ENCODE results near the gene AXIN1.

AXIN1 gene

DNA sequence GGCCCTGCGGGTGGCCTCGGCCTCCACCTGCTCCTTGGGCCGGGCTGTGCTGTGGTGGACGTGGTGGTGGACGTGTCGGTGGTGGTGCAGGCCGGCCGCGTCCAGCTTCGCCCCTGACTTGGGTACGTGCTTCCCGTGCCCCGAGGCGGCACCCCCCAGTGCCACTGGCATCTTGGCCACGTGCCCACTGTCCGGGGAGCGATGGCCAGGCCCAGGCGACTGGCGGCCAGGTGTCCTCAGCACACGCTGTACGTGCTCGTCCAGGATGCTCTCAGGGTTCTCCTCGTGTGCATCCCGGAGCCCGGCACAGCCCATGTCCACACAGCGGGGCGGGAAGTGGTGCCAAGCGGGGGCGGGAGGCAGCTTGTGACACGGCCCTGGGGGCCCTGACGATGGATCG, 54.7 kb downstream of the AXIN1 start:
- no peak for DNase-seq

DNA sequence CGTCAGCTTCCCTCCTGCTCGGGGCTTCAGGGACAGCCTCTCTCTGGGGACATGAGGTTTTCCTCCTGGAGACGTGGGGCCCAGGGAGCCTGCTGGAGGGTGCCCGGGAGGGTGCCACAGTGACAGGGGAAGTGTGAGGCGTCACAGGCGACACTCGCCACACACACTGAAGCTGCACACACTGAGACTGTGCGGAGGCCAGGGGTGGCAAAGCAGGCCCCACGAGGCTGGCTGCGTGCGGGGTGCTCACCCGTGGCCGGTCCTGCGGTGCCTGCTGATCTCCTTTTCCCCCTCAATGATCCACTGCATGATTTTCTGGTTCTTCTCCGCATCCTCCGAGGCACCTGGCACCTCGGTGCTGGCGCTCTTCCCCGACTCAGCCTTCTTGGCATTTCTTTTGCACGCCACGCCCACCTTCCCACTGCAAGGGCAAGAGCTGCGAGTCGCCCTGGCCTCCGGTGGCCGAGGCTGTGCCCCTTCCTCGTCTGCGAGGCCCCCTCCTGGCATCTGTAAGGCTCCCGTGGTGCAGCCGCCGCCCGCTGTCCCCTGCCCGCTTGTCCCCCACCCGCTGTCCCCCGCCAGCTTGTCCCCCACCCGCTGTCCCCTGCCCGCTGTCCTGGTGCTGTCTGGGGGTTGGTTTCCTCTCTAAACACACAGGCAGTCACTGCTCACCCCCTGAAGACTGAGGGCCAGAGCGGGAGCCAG, 55.6 kb downstream of the AXIN1 start:
- DNase-seq = no peak

DNA sequence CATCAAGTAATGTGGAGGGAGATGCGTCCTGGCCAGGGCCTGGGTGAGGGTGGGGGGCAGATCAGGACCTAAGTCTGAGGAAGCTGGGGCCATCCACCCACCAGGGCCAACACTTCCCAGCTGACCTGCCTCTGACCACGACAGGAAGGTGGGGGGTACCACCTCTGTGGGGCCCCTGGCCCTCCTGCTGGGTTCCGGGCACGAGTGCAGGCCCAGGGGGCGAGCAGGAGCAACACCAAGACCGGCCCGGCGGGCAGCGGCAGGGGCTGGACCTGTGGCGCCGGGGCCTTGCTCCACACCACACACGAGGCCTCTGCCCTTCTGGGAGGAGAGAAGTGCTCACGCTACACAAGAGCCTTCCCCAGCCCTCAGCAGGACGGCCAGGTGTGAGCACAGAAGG, 56.2 kb downstream of the AXIN1 start:
- DNase-seq = no peak

GRCh38 chr16:293043-293775, 59.3 kb downstream of the AXIN1 start:
- DNase-seq = no peak

DNA sequence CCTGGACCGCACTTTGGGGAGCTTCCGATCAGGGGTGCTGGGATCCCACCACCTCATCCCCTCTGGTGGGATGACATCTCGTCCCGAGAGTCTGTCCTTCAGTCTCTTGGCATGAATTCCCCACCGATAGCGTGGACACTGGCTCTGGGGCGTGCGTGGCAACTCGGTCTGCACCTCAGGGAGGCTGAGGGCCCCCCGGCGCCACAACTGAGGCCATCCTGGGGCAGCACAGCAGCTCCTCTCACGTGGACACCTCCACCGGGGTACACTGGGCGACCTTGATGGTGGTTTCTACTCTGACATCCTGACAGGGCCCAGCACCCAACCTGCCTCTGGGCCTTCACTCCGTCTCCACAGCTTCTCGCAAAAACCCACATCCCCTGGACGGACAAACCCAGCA, 61.0 kb downstream of the AXIN1 start:
- no peak for DNase-seq

- no peak for DNase-seq
Observed at GRCh38 chr16:290681-291405, 61.7 kb downstream of the AXIN1 start.

GRCh38 chr16:290015-290680, 62.4 kb downstream of the AXIN1 start:
- DNase-seq = no peak

- DNase-seq = no peak
Observed at GRCh38 chr16:289395-289997, 63.0 kb downstream of the AXIN1 start.

GRCh38 chr16:287981-288920, 64.3 kb downstream of the AXIN1 start:
- DNase-seq = no peak

DNA sequence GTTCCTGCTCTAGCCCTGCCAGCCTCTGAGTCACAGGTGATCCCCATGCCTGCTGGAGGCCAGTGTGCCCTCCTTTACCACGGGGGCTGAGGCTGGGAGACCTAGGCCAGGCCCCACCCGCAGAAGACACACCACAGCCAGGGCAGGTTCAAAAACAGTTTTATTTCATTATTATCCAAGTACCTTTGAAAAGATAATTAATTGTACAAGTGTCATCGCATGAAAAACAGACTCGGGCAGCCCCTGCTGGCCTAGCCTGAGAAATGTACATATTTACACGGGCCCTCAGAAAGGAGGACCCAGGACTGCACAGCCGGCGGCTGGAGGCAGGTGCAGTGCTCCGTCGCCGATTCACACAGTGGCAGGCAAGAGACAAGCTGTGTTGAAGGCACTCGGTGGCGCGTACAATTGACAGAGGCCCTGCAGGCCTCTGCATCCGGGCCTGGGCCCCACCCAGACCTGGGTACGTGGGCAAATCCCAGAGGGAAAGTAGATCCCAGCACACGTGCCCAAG, 65.2 kb downstream of the AXIN1 start:
- DNase-seq = peak; percentile 89

DNA sequence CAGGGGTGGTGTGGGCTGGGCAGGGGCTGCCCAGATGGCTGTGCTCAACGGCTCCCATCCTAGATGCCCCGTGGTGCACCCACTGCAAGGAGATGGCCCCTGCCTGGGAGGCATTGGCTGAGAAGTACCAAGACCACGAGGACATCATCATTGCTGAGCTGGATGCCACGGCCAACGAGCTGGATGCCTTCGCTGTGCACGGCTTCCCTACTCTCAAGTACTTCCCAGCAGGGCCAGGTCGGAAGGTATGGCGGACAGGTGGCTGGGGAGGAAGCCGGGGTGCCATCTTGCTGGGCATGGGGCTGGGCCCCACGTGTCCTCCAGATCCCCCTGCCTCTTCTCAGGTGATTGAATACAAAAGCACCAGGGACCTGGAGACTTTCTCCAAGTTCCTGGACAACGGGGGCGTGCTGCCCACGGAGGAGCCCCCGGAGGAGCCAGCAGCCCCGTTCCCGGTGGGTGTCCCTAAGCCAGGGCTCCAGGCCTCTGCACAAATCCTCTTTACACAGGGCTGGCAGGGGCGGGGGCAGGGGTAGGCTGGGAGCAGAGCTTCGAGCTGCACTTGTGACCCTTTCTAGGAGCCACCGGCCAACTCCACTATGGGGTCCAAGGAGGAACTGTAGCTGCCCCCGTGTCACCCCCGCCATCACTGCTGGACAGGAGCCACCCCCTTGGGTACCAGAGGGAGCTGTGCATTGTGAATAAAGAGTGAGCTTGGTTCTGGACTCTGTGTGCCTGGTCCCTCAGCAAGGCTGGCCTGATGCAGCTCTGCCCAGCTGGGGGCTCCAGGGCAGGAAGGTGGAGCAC, 65.8 kb downstream of the AXIN1 start:
- no peak for DNase-seq

DNA sequence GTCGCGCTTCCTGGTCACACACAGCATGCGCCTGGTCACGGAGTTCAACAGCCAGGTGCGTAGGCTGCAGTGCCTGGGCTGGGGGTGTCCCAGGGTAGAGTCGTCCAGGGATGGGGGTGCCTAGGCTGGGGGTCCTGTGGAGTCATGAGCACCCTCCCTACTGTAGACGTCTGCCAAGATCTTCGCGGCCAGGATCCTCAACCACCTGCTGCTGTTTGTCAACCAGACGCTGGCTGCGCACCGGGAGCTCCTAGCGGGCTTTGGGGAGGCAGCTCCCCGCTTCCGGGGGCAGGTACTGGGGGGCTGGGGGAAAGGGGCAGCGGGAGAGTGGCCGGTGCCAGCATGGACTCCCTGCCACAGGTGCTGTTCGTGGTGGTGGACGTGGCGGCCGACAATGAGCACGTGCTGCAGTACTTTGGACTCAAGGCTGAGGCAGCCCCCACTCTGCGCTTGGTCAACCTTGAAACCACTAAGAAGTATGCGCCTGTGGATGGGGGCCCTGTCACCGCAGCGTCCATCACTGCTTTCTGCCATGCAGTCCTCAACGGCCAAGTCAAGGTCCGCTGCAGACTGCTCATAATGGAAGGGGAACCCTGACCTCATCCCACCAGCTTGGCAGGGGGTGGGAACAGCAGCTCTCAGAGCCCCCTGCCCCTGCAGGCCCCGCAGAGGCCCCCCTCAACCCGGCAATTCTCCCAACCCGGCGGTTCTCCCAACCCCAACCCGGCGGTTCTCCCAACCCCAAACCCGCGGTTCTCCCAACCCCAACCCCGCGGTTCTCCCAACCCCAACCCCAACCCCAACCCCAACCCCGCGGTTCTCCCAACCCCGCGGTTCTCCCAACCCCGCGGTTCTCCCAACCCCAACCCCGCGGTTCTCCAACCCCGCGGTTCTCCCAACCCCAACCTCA, 67.1 kb downstream of the AXIN1 start:
- no peak for DNase-seq

DNA sequence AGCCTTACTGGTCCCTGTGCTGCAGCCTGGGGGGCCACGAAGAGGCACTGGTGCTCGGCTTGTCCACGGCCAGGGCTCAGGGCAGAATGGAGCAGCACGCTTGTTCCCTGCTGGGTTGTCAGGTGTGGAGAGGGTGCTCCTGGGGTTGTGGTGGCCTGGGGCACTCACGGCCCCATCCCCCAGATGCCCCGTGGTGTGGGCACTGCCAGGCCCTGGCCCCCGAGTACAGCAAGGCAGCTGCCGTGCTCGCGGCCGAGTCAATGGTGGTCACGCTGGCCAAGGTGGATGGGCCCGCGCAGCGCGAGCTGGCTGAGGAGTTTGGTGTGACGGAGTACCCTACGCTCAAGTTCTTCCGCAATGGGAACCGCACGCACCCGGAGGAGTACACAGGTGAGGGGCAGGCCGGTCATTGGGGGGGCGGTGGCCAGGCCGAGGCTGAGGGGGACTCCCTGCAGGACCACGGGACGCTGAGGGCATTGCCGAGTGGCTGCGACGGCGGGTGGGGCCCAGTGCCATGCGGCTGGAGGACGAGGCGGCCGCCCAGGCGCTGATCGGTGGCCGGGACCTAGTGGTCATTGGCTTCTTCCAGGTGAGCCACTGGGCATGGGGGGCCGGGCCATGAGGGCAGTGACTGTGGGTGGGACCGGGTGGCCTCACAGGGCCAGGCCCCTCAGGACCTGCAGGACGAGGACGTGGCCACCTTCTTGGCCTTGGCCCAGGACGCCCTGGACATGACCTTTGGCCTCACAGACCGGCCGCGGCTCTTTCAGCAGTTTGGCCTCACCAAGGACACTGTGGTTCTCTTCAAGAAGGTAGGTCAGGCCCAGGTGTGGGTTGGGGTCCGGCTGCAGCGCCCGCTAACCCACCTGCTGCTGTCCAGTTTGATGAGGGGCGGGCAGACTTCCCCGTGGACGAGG, 68.1 kb downstream of the AXIN1 start:
- no peak for DNase-seq

DNA sequence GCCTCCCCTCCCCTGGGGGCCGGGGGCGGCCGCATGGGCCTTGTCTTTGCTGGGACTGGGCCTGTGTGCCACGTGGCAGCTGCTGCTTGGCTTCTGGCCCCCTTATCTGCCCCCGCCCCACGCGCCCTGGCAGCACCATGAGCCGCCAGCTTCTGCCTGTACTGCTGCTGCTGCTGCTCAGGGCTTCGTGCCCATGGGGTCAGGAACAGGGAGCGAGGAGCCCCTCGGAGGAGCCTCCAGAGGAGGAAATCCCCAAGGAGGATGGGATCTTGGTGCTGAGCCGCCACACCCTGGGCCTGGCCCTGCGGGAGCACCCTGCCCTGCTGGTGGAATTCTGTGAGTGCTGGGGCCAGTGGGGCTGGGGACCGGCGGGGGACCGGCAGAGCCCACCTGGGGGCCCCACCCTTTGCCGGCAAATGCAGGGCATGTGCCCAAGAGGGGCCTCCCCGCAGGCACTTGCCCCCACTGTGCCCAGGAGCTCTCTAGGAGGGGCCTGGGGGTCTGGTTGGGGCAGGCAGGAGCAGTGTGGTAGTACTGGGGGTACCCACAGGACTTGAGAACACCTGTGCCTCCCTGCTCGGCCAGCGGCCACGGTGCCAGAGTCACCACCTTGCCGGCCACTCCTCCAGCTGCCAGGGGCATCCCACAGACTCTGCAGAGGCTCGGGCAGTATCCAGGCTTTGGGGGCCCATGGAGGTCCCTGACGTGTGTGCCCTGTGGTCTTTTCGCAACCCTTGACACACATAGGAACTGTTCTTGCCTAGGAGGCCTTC, 69.3 kb downstream of the AXIN1 start, which contains the start of gene PDIA2:
Gene PDIA2 (plus strand): TSS at position 132 of the 773 bp plus-strand sequence. CDS start 6 bp downstream, at position 138.
- no peak for DNase-seq

DNA sequence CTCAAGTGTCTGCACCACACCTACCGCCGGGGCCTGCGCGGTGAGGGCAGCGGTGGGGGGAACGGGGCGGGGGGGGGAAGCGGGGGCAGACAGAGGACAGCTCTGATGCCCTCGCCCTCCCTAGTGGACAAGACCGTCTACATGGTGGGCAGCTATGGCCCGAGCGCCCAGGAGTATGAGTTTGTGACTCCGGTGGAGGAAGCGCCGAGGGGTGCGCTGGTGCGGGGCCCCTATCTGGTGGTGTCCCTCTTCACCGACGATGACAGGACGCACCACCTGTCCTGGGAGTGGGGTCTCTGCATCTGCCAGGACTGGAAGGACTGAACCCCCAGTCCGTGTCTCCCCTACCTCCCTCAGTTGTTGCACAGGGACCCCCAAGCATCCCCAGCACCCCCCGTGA, 70.0 kb downstream of the AXIN1 start:
- DNase-seq = no peak

DNA sequence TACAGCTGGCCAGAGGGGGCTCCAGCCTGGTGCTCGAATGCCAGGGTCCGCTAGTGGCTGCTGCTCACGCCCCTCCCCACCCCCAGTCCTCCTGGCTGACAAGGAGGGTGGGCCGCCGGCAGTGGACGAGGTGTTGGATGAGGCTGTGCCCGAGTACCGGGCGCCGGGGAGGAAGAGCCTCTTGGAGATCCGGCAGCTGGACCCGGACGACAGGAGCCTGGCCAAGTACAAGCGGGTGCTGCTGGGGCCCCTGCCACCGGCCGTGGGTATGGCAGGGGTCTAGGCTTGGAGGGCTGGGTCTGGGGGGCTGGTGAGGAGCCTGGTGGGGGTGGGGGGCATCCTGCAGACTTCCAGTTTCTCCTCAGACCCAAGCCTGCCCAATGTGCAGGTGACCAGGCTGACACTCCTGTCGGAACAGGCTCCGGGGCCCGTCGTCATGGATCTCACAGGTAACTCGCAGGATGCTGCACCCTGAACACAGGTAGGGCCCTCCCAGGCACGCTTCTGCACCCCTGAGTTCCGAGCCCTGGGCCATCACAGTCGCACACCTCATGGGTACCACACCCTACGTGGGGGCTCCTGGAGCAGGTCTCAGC, 70.8 kb downstream of the AXIN1 start:
- DNase-seq = no peak
